HepG2 (cell line): Measurements from ENCODE around the gene GPR155. TPM values are rescaled to one million over a fixed set of nuclear protein-coding genes. Genes with fewer than 3 reads are reported as not detected.

ENCODE experiments used
- ATAC-seq: fragments of 200-7000 bp; cut with Tn5 transposase; 3 replicates; pipeline ENCODE4 v1.9.1; 2020; ENCODE audit warnings: mild to moderate bottlenecking, moderate library complexity
- BruUV-seq: library from RNA; stranded (reverse); fragments of 400-500 nt; replicated peaks from 2 replicates; lab custom pipeline; 2021; lab: Mats Ljungman, UMichigan
- CTCF ChIA-PET: fragments of 300-600 bp; formaldehyde crosslinking; extraction: SDS; loops from one replicate; lab custom pipeline; 2021; ENCODE audit warnings: low total read pairs, inconsistent platforms, low intra/inter-chr PET ratio; lab: Yijun Ruan, JAX
- POLR2A ChIA-PET: fragments of 350-600 bp; sonication (Branson Sonifier 250); formaldehyde crosslinking; loops from one replicate; lab custom pipeline; 2020; ENCODE audit warnings: antibody characterized with exemption, inconsistent platforms; lab: Yijun Ruan, JAX
- DNase-seq: peaks from one replicate; pipeline ENCODE4 v3.0.0-alpha.2; 2015; ENCODE audit warnings: low spot score
- FAIRE-seq: peaks from 3 replicates; lab custom pipeline; 2011; peaks lifted over from hg19 to GRCh38; lab: Jason Lieb, UNC
- H2AFZ ChIP-seq: one replicate; pipeline ENCODE4 v1.6.1; 2011; ENCODE audit warnings: low read length, inconsistent platforms
- H3K27ac ChIP-seq: fragments of 300-600 bp; 3 replicates; pipeline ENCODE4 v1.8.0; 2011; ENCODE audit warnings: mixed run types, mild to moderate bottlenecking, mixed read lengths, low read length, inconsistent platforms; ENCODE audit not compliant: insufficient read depth; ENCODE audit errors: extremely low read length
- H3K27me3 ChIP-seq, 2 experiments: fragments of 200-600 bp in 1 of 2; 2 replicates in 1 of 2; 3 replicates in 1 of 2; pipeline versions ENCODE4 v1.6.0 to v1.8.0; 2011; ENCODE audit warnings: low read length in 2 of 2, mild to moderate bottlenecking in 2 of 2, moderate library complexity in 2 of 2, inconsistent platforms in 1 of 2; ENCODE audit not compliant: insufficient read depth in 2 of 2, control insufficient read depth in 1 of 2
- H3K36me3 ChIP-seq, 2 experiments: fragments of 200-600 bp in 1 of 2; replicated peaks in 1 of 2; 2 replicates in 1 of 2; 3 replicates in 1 of 2; pipeline versions ENCODE4 v1.5.1 to v1.8.0; 2011; ENCODE audit warnings: low read length in 2 of 2, inconsistent platforms in 1 of 2; ENCODE audit not compliant: insufficient read depth in 2 of 2, control insufficient read depth in 1 of 2
- H3K4me1 ChIP-seq: 2 replicates; pipeline ENCODE4 v1.5.1; 2012; ENCODE audit warnings: low read length, inconsistent platforms; ENCODE audit not compliant: insufficient read depth
- H3K4me2 ChIP-seq: 2 replicates; pipeline ENCODE4 v1.6.0; 2011; ENCODE audit warnings: low read depth, low read length, inconsistent platforms
- H3K4me3 ChIP-seq, 3 experiments: fragments of 200-600 bp in 1 of 3; sonication (generic), shearing (Covaris generic) in 1 of 3; replicated peaks in 1 of 3; 2 replicates each; pipeline ENCODE4 v1.5.1; 2011 to 2016; ENCODE audit warnings: low read length in 3 of 3, inconsistent platforms in 2 of 3, low read depth in 2 of 3, mild to moderate bottlenecking in 2 of 3, control low read depth in 1 of 3, mixed read lengths in 1 of 3; ENCODE audit not compliant: insufficient read depth in 1 of 3
- H3K79me2 ChIP-seq: one replicate; pipeline ENCODE4 v1.6.1; 2011; ENCODE audit warnings: low read length, inconsistent platforms; ENCODE audit not compliant: insufficient read depth
- H3K9ac ChIP-seq: 2 replicates; pipeline ENCODE4 v1.6.0; 2011; ENCODE audit warnings: mild to moderate bottlenecking, low read depth, low read length, inconsistent platforms; ENCODE audit not compliant: insufficient read depth
- H3K9me3 ChIP-seq: 2 replicates; pipeline ENCODE4 v1.5.1; 2012; ENCODE audit warnings: mild to moderate bottlenecking, low read length
- H4K20me1 ChIP-seq: 2 replicates; pipeline ENCODE4 v1.6.0; 2011; ENCODE audit warnings: inconsistent platforms, mild to moderate bottlenecking, low read length, moderate library complexity; ENCODE audit not compliant: insufficient read depth
- BCL6 ChIP-seq: IDR thresholded peaks from 2 replicates; pipeline ENCODE4 v1.6.1; 2016; ENCODE audit warnings: missing genetic modification reagents, missing compliant biosample characterization
- DBP ChIP-seq: sonication (generic); formaldehyde crosslinking; IDR thresholded peaks from 2 replicates; pipeline ENCODE4 v1.4.0; 2020; ENCODE audit warnings: missing genetic modification reagents; ENCODE audit errors: not compliant biosample characterization
- ETV6 ChIP-seq: sonication (generic); formaldehyde crosslinking; conservative IDR thresholded peaks from 2 replicates; pipeline ENCODE4 v1.4.0; 2020; ENCODE audit warnings: missing genetic modification reagents
- GLI4 ChIP-seq: sonication (generic); formaldehyde crosslinking; IDR thresholded peaks from 2 replicates; pipeline ENCODE4 v1.5.1; 2020; ENCODE audit warnings: missing genetic modification reagents, mild to moderate bottlenecking, moderate library complexity, borderline replicate concordance
- KLF9 ChIP-seq: IDR thresholded peaks from 2 replicates; pipeline ENCODE4 v1.6.1; 2016; ENCODE audit warnings: low read depth
- NONO ChIP-seq, 2 experiments: fragments of 450-650 bp in 1 of 2; sonication (generic) in 1 of 2; formaldehyde crosslinking in 1 of 2; IDR thresholded peaks in 1 of 2; conservative IDR thresholded peaks in 1 of 2; 2 replicates each; pipeline versions ENCODE4 v1.6.1 to v1.8.0; 2017 to 2022; ENCODE audit warnings: mild to moderate bottlenecking in 1 of 2, missing genetic modification reagents in 1 of 2, moderate library complexity in 1 of 2
- PBX3 ChIP-seq: sonication (generic); formaldehyde crosslinking; IDR thresholded peaks from 2 replicates; pipeline ENCODE4 v1.8.1; 2023; ENCODE audit warnings: missing genetic modification reagents, inconsistent platforms, borderline replicate concordance
- PRDM4 ChIP-seq: sonication (generic); formaldehyde crosslinking; IDR thresholded peaks from 2 replicates; pipeline ENCODE4 v1.9.0; 2021; ENCODE audit warnings: missing genetic modification reagents, borderline replicate concordance
- RAD51 ChIP-seq: fragments of 450-650 bp; IDR thresholded peaks from 2 replicates; pipeline ENCODE4 v1.6.1; 2016; ENCODE audit warnings: borderline replicate concordance
- RARG ChIP-seq: sonication (generic); formaldehyde crosslinking; IDR thresholded peaks from 2 replicates; pipeline ENCODE4 v1.4.0; 2020; ENCODE audit warnings: low read depth, mild to moderate bottlenecking, missing genetic modification reagents
- RFX5 ChIP-seq: IDR thresholded peaks from 2 replicates; pipeline ENCODE4 v1.6.1; 2011; ENCODE audit warnings: low read depth, low read length, improper control_type of control experiment
- ZBTB33 ChIP-seq: sonication (generic); formaldehyde crosslinking; IDR thresholded peaks from 2 replicates; pipeline ENCODE4 v1.4.0; 2020; ENCODE audit warnings: missing genetic modification reagents
- ZNF230 ChIP-seq: sonication (generic); formaldehyde crosslinking; IDR thresholded peaks from 2 replicates; pipeline ENCODE4 v1.4.0; 2020; ENCODE audit warnings: mild to moderate bottlenecking, missing genetic modification reagents
- ZNF343 ChIP-seq: sonication (generic); formaldehyde crosslinking; IDR thresholded peaks from 2 replicates; pipeline ENCODE4 v1.4.0; 2020; ENCODE audit warnings: mild to moderate bottlenecking, missing genetic modification reagents
- ZNF670 ChIP-seq: sonication (generic); formaldehyde crosslinking; IDR thresholded peaks from 2 replicates; pipeline ENCODE4 v1.8.0; 2022; ENCODE audit warnings: mild to moderate bottlenecking, missing genetic modification reagents, borderline replicate concordance
- ZSCAN30 ChIP-seq: sonication (generic); formaldehyde crosslinking; IDR thresholded peaks from 2 replicates; pipeline ENCODE4 v1.5.0; 2020; ENCODE audit warnings: mild to moderate bottlenecking, missing genetic modification reagents
- WGBS: methylation state at CpG from one replicate; pipeline ENCODE4 v1.1.6; 2017; ENCODE audit warnings: low lambda C conversion rate; 5-methylcytosine and 5-hydroxymethylcytosine counted together
- in situ Hi-C: cut with HindIII; loops from 2 replicates; pipeline ENCODE4 v1.10.0; 2017; ENCODE audit warnings: low pct_unique_long_range_greater_than_20kb; ENCODE audit not compliant: extremely low pct_ligation_motif_present
- intact Hi-C: fragments of 100-400 bp; cut with micrococcal nuclease; formaldehyde crosslinking; loops from one replicate; pipeline ENCODE4 v1.10.0; 2022; ENCODE audit not compliant: unreplicated experiment
- polyA plus RNA-seq, 8 experiments: library from polyadenylated mRNA; depleted of rRNA in 3 of 8; stranded (reverse) in 7 of 8; unstranded in 1 of 8; fragments of >200 nt; fragmentation: Illumina TruSeq in 4 of 8; extraction: Trizol in 4 of 8; gene quantifications; 2 replicates each; pipeline versions ENCODE4 v1.2.1 to v1.2.3, GENCODE V29; 2011 to 2016; ENCODE audit warnings: low read depth in 4 of 8, missing spikeins in 1 of 8, mixed read lengths in 1 of 8; ENCODE audit not compliant: insufficient read depth in 1 of 8
- total RNA-seq, 5 experiments: library from RNA; depleted of rRNA; stranded (reverse); fragments of >200 nt; fragmentation: Illumina TruSeq; extraction: Trizol; gene quantifications; 2 replicates each; pipeline ENCODE4 v1.2.3, GENCODE V29; 2016; ENCODE audit warnings: low read depth in 1 of 5

The GPR155 gene
- total and polyA plus RNA-seq, 2 of the 13 experiments (the other 11 are each of a cell fraction or from before 2014, with no cell fraction given): 0.15 to 0.49 TPM

- no peak overlapping the region for H3K27ac ChIP-seq
- no peaks in the 10 kb centered on the region for H3K9me3 ChIP-seq
- no peaks in the 10 kb centered on the region for H3K36me3 ChIP-seq
- no TSS peak for BruUV-seq
- H3K4me1 ChIP-seq: peaks cover 20% of the 10 kb centered on the region
- H4K20me1 ChIP-seq: no peaks in the 10 kb centered on the region
- ChIA-PET CTCF (no interaction called here), POLR2A (no interaction called here)
- H3K9ac ChIP-seq: no peak overlapping the region
- no peak overlapping the region for H3K4me3 ChIP-seq
- in situ Hi-C loops: no loop called here
- WGBS: 96% methylated on average over 1 of the region's 1 CpG
- FAIRE-seq (no peak), ATAC-seq (no peak), DNase-seq (no peak)
- TF ChIP-seq PBX3 (CRISPR knock-in tag) (no peak), KLF9 (CRISPR knock-in tag) (no peak), RFX5 (no peak), ZNF230 (CRISPR knock-in tag) (no peak), ZNF670 (no peak), RARG (CRISPR knock-in tag) (no peak), ZNF343 (CRISPR knock-in tag) (no peak), ZSCAN30 (CRISPR knock-in tag) (no peak), DBP (CRISPR knock-in tag) (no peak), ETV6 (CRISPR knock-in tag) (no peak), ZBTB33 (CRISPR knock-in tag) (no peak), GLI4 (CRISPR knock-in tag) (no peak), PRDM4 (CRISPR knock-in tag) (no peak), NONO (IDR thresholded peaks at IDR 0.05) (no peak), NONO (CRISPR knock-in tag; conservative IDR thresholded peaks at IDR 0.05) (no peak), RAD51 (no peak), BCL6 (CRISPR knock-in tag) (no peak)
- H2AFZ ChIP-seq: no peak overlapping the region
- H3K4me2 ChIP-seq: no peak overlapping the region
- intact Hi-C loops: no loop called here
- no peaks in the 10 kb centered on the region for H3K27me3 ChIP-seq
- H3K79me2 ChIP-seq: no peaks in the 10 kb centered on the region
Measured at GRCh38 chr2:174431902-174432301, 54.9 kb downstream of the GPR155 start.
